ENCODE measurements around the gene SF1. TPM values are rescaled to one million over a fixed set of nuclear protein-coding genes. Genes with fewer than 3 reads are reported as not detected.

Gene SF1
- total RNA-seq, 2 experiments from 2014 or later, result 247 to 535 TPM

DNA sequence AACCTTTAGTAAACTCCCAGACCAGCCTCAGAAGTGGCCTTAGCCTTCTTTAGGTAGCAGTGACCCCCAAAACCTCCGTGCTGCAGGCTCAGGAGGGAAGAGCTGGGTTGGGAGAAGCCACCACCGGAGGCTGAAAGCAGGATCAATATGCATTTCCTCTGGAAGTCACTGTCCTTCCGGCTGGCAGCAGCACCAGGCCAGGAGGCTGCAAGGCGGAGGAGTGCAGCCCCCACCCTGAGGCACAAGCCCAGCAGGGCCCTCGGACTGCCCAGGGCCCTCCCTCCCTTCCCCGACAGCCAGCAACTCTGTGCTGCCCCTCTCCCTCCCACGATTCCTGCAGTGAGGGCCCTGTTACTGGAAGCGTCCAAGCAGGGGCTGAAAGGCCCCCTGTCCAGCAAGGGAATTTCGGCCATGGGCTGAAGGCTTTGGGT, 52.1 kb downstream of the SF1 start:
- ChIA-PET CTCF (ENCODE audit: unreplicated experiment) (interaction anchor here (1.1 kb wide), 1 partner anchor 37 kb away, joined by 3 read pairs; no protein-coding TSS in a partner anchor), POLR2A (no interaction called here)
- Histone ChIP-seq H3K36me3 (ENCODE audit: insufficient read depth, low read length) (peaks cover 32% of the 10 kb centered on the region), H3K9me2 (ENCODE audit: insufficient read depth, low read length) (no peaks in the 10 kb centered on the region), H3K4me2 (ENCODE audit: low read length) (no peak overlapping the region), H3K27ac (ENCODE audit: low read depth, low read length, poor library complexity, severe bottlenecking) (no peak overlapping the region), H4K20me1 (ENCODE audit: insufficient read depth, low read length) (no peaks in the 10 kb centered on the region), H2AFZ (ENCODE audit: low read length) (no peak overlapping the region), H3K79me2 (ENCODE audit: insufficient read depth, low read depth, low read length) (no peaks in the 10 kb centered on the region), H3K9me3 (ENCODE audit: low read length) (no peaks in the 10 kb centered on the region), H3K4me3 (ENCODE audit: low read depth, low read length, poor library complexity, severe bottlenecking) (no peak overlapping the region), H3K4me1 (ENCODE audit: insufficient read depth, low read length, poor library complexity, severe bottlenecking) (peaks cover 18% of the 10 kb centered on the region)
- intact Hi-C loops (cut with micrococcal nuclease; ENCODE audit: unreplicated experiment), result no loop called here
- no TSS peak for BruUV-seq (replicated peaks)
- no peak for TF ChIP-seq EZH2phosphoT487 (IDR thresholded peaks at IDR 0.05; ENCODE audit: borderline replicate concordance, low read depth, low read length)
- TF ChIP-seq, protein P1, sequence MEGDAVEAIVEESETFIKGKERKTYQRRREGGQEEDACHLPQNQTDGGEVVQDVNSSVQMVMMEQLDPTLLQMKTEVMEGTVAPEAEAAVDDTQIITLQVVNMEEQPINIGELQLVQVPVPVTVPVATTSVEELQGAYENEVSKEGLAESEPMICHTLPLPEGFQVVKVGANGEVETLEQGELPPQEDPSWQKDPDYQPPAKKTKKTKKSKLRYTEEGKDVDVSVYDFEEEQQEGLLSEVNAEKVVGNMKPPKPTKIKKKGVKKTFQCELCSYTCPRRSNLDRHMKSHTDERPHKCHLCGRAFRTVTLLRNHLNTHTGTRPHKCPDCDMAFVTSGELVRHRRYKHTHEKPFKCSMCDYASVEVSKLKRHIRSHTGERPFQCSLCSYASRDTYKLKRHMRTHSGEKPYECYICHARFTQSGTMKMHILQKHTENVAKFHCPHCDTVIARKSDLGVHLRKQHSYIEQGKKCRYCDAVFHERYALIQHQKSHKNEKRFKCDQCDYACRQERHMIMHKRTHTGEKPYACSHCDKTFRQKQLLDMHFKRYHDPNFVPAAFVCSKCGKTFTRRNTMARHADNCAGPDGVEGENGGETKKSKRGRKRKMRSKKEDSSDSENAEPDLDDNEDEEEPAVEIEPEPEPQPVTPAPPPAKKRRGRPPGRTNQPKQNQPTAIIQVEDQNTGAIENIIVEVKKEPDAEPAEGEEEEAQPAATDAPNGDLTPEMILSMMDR (conservative IDR thresholded peaks at IDR 0.05; ENCODE audit: low read length), result no peak
- no peak for DNase-seq (ENCODE audit: low spot score)

DNA sequence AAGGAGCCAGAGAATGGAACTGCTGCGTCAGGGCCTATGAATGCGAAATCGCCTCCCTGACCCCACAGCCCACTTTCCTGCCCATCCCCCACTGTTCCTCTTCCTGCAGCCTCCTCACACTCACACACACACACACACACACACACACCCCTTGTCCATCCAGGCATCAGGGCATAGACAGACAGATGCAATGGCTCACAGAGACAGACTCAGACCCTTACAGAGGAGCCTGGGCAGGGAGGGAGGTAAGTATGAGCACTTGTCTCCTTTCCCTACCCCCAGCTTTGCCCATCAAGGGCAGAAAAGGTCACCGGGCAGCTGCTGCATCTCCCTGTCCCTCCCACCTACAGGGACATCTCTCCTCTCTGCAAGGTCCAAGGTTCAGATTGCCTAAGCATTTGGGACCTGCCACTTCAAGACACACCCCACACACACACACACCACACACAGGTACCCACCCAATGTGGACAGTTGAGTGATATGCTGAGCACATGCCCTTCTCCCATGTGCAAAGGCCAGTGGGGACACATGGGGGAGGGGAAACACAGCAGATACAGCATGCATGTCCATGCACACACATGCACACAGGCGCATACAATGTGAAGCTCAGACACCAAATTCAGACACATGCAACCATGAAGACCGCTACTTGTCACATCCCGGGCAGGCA, 53.3 kb downstream of the SF1 start:
- H2AFZ ChIP-seq (ENCODE audit: low read length), result no peak overlapping the region
- H3K27ac ChIP-seq (ENCODE audit: low read depth, low read length, poor library complexity, severe bottlenecking), result no peak overlapping the region
- no peak for DNase-seq (ENCODE audit: low spot score)
- peaks cover 22% of the 10 kb centered on the region for H3K36me3 ChIP-seq (ENCODE audit: insufficient read depth, low read length)
- no TSS peak for BruUV-seq (replicated peaks)
- no peaks in the 10 kb centered on the region for H3K79me2 ChIP-seq (ENCODE audit: insufficient read depth, low read depth, low read length)
- no peak overlapping the region for H3K4me3 ChIP-seq (ENCODE audit: low read depth, low read length, poor library complexity, severe bottlenecking)
- no peaks in the 10 kb centered on the region for H4K20me1 ChIP-seq (ENCODE audit: insufficient read depth, low read length)
- no peak for TF ChIP-seq EZH2phosphoT487 (IDR thresholded peaks at IDR 0.05; ENCODE audit: borderline replicate concordance, low read depth, low read length)
- TF ChIP-seq, protein P1 (conservative IDR thresholded peaks at IDR 0.05; ENCODE audit: low read length), result no peak
- H3K4me1 ChIP-seq (ENCODE audit: insufficient read depth, low read length, poor library complexity, severe bottlenecking), result peaks cover 18% of the 10 kb centered on the region
- H3K4me2 ChIP-seq (ENCODE audit: low read length), result no peak overlapping the region
- ChIA-PET POLR2A (interaction anchor here (0.6 kb wide), 1 partner anchor 8 kb away, joined by 3 read pairs; no protein-coding TSS in a partner anchor), CTCF (ENCODE audit: unreplicated experiment) (no interaction called here)
- no peaks in the 10 kb centered on the region for H3K9me3 ChIP-seq (ENCODE audit: low read length)
- no peaks in the 10 kb centered on the region for H3K9me2 ChIP-seq (ENCODE audit: insufficient read depth, low read length)
- intact Hi-C loops (cut with micrococcal nuclease; ENCODE audit: unreplicated experiment), result no loop called here
